GM19455 (cell line): ENCODE results near the gene TMEM213.
"Not testable (repeated sequence)": the region's sequence is repeated elsewhere in the genome, so short reads cannot be mapped to it uniquely, and the experiment has no call there.

Experiments used
- ATAC-seq: cut with Tn5 transposase; IDR thresholded peaks from one replicate; pipeline ENCODE4 v1.9.1; 2021; ENCODE audit not compliant: unreplicated experiment

TMEM213 gene

DNA sequence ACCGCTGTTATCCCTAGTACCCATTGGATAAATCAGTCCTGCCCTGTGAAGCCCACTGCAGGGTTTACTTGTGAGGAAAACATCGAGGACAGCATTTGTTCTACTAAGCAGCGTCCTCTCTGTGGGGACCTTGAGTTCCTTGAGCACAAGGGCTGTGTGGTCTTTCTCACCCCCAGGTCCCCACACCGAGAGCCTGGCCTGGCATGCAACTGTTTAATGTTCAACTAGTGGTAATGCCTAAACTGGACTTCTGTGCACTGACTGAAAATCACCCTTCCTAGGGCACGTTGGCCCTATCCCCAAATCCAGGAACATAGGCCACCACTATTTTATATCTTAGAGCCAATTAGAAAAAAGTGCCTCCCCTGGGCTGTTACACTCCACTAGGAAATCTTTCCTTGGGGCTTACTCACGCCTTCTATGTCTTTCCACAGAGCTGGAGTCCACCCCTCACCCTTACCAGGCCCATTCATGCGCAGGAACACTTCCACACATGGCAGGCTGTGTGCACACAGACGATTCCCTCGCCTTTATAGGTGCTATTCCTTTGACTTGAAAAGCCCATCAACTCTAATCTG, 1.7 kb upstream of the TMEM213 start:
- ATAC-seq: no peak

DNA sequence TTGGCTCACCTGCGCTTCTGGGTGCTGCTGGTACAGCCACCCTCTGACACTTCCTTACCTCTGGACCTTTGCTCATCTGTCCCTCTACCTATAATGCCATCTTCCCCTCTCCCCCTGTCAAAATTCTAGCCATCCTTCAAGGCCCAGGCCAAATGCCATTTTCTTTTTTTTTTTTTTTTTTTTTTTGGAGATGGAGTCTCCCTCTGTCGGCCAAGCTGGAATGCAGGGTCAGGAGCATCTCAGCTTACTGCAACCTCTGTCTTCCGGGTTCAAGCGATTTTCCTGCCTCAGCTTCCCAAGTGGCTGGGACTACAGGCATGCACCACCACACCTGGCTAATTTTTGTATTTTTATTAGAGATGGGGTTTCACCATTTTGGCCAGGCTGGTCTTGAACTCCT, 748 bp upstream of the TMEM213 start:
- ATAC-seq: not testable (repeated sequence)

DNA sequence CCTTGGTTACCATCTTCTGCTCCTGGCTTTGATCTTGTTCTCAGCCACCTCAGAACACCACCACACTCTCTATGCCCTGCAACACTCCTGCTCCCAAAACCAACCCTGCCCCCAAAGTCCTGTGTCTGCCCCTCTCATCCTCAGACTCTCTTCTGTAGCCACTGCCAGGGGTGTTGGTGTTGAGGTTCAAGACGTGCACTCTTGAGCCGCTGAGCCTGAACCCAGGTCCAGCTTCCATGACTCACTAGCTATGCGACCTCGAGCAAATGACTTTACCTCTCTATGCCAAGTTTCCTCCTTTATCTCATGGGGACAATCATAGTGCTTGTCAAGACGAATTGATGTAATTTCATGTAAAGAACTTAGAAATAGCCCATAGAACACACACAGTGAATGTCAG, 1.0 kb downstream of the TMEM213 start:
- ATAC-seq: no peak

DNA sequence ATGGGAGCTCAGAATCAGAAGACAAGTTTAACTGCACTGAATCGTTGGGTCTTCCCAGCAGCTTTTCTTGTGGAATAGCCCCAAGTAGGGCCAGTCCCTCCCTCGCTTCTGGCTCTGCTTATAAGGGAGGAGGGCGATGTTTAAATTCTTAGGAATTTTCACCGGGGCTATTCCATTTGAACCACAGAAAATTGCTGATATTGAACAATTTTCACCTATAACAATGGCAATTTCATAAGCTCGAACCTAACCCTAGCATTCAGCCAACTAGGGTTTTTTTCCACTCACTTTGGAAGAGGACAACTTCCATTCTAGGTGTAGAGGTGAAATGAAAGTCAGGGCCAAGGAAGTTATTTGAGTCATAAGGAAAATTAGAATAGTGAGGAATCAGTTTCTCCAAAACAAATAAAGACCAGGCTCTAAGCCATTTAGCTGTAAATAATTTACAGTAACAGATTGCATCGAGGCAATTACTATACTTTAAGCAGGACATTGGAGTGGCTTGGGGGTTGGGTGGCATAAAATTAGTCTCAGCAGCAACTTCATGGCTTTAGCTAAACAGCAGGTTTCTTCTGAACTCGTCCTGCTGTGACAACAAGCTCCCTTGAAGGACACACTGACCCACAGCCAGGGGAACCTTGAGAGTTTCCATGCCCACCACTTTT, 1.7 kb downstream of the TMEM213 start:
- no peak for ATAC-seq

DNA sequence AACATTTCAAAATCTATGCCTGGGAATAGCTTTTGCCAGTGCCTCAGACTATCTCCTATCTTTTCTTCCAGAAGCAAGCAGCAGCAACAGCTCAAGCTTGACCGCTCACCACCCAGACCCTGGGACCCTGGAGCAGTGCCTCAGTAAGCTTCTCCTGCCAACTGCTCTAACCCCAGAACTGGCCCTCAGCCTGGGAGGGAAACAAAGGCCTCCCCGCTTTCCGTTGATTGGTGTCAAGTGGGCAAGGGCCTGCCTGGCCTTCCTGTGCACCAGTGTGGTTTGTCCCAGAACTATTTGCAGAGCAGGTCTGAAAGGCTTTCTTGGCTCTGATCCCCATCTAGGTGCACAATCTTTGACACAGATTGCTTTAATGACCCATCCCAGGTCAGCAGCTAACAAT, 3.5 kb downstream of the TMEM213 start:
- no peak for ATAC-seq

DNA sequence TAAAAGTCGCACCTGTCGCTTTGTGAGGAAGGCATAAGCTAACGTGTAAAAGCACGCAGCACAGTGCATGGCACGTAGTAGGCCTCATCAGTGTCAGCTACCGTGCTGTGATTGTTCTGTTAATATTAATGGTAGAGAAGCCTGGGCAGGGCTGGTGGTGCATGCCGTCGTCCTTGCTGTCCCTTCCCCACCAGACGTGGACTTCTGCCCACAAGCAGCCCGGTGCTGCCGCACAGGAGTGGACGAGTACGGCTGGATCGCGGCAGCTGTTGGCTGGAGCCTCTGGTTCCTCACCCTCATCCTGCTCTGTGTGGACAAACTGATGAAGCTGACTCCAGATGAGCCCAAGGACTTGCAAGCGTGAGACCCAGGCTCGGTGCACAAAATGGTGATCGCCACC, 4.9 kb downstream of the TMEM213 start:
- ATAC-seq: no peak

DNA sequence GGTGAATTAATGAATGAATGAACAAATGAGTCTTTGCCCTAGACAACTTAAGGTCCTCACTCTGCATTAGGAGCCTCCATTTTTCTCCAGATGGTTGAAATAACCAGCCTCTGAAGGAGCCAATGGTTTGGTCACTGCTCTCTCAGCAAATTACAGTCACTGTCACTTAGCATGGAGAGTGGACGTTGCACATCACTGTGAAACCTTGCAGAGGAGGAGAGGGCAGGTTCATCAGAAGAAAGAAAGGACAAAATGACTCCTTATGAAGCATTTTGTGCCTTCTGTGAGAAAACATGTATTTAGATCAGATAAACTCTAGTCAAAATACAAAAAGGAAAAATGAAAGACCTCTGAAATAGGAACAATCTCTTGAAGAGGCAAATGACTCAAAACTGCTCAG, 6.8 kb downstream of the TMEM213 start:
- no peak for ATAC-seq

DNA sequence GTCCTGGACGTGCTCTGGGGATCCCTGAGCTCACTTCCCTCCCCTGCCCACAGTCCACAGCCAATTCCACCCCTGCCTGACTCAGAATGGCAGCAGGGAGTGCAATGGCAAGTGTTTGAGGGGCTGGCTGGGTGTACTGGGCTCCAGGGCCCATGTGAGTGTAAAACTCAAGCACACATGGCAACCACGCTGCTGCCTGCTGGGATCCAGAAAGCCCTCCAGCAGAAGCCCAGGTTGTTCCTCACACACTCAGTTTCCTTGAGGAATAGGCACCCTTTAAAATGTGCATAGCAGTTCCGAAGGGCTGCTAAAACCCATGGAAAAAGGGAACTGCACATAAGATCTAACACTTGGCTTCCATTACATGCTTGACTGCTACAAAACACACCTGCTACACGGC, 11.6 kb downstream of the TMEM213 start:
- ATAC-seq: no peak

DNA sequence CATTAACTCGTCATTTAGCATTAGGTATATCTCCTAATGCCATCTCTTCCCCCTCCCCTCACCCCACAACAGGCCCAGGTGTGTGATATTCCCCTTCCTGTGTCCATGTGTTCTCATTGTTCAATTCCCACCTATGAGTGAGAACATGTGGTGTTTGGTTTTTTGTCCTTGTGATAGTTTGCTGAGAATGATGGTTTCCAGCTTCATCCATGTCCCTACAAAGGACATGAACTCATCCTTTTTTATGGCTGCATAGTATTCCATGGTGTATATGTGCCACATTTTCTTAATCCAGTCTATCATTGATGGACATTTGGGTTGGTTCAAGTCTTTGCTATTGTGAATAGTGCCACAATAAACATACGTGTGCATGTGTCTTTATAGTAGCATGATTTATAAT, 13.5 kb downstream of the TMEM213 start:
- not testable (repeated sequence) for ATAC-seq

DNA sequence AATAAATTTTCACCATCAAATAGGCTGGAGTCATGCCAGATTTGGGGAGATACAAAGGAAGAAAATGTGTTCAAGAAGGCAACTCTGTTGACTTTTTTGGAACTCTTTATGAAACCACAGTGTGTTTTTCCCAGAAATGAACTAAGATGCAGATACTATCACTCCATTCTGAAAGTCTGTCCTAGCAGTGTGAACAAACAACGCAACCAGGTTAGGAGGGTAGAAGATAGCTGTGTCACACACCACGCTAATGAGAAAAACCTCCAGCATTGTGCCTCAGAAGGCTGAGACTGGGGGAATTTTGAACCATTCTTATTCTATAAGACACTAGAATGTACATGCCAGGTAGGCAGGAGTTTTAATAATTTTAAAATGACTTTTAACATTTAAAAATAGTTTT, 16.2 kb downstream of the TMEM213 start:
- ATAC-seq: no peak

DNA sequence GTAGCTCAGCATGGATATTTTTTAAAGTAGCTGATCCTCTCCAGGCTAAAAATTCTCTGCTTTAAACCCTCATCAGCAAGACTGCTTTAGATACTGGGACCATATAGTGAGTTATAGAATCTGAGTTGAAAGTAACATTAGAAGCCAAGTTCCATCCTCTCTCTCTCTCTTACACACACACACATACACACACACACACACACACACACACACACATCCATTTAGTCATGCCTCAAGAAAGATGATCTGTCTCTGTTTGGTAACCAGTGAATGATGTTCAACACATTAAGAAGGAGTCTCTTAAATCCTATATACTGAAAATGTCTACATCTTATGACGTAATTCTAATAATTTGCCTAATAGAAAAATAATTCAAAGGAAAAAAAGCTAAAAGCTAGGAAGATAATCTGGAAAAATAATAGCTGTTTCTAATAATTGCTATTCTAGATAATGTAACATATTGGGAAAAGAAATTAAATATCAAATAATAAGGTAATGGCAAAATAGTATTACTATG, 17.1 kb downstream of the TMEM213 start:
- no peak for ATAC-seq

DNA sequence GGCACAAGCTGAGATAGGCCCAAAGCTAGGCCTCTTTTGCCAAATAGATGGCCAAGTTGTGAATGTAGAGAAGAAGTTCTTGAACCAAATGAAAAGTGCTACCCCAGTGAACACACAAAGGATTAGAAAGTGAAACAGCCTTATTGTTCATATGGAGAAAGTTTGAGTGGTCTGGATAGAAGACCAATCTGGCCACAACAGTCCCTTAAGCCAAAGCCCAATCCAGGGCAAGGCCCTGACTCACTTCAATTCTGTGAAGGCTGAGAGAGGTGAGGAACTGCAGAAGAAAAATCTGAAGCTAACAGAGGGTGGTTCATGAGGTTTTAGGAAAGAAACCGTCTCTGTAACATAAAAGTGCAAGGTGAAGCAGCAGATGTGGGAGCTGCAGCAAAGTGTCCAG, 18.9 kb downstream of the TMEM213 start:
- no peak for ATAC-seq

DNA sequence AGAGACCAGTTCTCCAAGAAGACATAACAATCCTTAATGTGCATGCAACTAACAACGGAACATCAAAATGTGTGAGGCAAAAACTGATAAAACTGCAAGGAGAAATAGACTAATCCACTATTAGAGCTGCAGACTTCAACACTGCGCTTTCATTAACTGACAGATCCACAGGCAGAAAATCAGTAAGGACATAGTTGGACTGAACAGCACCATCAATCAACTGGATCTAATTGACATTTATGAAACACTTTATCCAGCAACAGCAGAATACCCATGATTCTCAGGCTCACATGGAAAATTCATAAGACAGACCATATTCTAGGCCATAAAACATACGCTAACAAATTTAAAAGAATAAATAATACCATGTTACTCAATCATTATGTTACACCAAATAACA, 21.8 kb downstream of the TMEM213 start:
- ATAC-seq: no peak

DNA sequence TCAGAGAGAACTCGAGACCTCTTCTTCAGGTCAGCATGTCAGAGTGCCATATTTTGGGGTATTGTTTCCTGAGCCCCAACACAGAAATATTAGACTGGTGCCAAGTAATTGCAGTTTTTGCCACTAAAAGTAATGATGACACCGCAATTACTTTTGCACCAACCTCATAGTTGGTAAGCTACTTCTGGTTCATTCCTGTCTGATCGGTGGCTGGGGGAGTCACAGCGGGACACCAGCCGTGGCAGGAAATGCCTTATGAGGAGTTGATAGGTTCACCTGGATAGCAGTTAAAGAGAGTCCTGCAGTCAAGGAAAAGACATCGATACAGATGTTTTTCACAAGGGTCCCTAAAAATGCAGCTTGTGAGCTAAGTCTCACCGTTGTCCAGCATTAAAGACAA, 24.1 kb downstream of the TMEM213 start:
- no peak for ATAC-seq

DNA sequence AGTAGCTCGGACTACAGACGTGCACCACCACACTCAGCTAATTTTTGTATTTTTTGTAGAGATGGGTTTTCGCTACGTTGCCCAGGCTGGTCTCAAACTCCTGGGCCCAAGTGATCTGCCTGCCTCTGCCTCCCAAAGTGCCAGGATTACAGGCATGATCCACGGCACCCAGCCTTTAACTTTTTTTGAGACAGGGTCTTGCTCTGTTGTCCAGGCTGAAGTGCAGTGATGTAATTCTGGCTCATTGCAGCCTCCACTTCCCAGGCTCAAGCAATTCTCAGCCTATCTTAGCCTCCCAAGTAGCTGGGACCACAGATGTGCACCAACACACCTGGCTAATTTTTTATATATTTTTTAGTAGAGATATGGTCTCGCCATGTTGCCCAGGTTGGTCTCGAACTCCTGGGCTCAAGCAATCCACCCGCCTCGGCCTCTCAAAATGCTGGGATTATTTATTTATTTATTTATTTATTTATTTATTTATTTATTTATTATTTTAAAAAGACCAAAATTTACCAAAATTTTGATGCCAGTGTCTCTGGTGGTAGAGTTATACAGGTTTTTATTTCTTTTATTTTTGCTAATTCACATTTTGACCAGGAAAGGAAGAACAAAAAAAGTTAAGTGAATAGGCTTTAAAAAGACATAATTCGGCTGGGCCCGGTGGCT, 25.2 kb downstream of the TMEM213 start:
- no peak for ATAC-seq

DNA sequence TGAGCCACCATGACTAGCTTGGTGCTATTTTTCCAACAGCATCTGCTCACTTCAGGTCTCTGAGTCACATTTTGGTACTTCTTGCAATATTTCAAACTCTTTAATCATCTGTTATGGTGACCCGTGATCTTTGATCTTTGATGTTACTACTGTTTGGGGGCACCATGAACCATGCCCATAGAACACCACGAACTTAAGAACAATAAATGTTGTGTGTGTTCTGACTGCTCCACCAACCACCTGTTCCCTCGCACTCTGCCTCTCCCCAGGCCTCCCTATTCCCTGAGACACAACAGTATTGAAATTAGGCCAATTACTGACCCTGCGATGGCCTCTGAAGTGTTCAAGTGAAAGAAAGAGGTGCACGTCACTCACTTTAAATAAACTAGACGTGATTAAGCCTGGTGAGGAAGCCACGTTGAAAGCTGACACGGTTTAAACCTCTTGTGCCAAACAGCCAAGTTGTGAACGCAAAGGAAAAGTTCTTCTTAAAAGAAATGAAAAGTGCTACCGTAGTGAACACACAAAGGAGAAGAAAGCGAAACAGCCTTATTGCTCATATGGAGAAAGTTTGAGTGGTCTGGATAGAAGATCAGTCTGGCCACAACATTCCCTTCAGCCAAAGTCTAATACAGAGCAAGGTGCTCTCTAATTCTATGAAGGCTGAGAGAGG, 27.4 kb downstream of the TMEM213 start:
- ATAC-seq: no peak

DNA sequence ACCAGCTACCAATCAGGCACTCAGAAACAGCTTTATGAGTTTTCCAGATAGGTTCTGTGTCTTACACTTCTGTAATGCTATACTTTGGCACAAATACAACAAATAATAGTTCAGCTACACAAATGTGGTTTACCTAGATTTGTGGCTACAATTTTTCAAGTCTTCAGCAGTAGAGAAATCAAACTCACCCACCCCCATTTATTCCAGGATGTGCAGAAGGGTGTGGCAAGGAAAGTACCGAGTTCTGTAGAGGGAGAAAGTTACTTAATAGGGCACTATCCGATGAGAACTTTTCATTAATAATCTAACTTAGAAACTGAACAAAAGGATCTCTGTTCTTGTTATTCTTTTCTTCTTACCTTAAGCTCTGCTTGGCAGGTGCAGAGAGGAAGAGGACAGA, 30.5 kb downstream of the TMEM213 start:
- no peak for ATAC-seq

DNA sequence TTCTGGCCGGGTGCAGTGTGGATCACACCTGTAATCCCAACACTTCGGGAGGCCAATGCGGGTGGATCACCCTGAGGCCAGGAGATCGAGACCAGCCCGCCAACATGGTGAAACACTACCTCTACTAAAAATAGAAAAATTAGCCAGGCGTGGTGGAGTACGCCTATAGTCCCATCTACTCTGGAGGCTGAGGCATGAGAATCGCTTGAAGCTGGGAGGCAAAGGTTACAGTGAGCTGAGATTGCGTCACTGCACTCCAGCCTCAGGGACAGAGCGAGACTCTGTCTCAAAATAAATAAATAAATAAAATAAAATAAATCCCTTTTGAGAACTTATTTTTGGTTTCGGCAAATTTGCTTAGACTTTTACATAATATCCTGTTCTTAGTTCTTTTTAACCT, 31.5 kb downstream of the TMEM213 start:
- ATAC-seq: no peak

DNA sequence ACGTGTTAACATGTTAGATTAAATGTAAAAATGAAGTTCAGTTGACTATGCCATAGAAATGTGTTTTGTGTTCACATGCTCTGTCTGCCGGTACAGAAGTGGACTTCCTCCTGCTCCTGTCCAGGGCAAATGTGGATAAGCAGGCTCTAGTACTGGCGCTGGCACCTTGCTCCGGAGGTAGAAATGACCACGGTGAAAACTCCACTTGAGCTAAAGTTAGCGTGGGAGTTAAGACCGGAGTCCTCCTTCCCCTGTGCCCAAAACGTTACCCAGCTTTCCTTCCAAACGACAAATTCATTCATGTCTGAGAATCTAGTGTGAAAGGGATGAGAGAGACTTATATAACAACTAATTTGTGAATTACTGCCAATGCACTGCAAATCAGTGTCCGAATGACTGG, 35.2 kb downstream of the TMEM213 start:
- ATAC-seq: no peak

DNA sequence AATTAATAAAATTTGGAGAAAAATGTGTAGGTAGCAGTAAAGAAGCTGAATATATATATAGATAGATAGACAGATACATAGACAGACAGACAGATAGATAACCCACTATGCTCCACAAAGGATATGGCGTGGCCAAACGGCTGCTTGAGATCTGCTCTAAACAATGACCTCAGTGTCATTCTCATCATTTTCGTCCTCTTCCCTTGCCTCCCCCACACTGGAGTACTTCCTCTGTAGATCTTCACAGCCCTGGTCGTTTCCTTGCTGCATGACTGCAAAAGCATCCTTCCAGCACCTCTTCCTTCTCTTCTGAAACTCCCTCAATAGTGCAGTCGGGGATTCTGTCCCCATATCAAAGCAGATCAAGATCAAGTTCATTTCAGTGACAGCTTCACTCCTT, 35.8 kb downstream of the TMEM213 start:
- no peak for ATAC-seq

DNA sequence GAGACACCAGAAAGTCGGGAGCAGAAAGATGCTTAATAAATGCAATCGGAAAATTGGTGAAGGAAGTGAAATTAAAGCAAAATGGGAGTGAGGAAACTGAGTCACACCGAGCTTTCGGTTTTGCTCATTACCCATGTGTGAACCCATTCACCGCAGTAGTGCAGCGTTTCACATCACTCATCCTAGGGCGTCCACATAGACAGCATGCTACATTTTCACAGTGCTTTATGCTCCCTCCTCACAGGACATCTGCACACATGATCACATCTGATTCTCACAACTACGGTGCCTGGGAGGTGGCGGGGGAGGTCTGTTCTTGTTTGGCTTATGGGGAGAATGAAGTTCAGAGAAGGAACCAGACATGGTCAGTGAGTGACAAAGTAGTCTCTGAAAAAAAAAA, 36.8 kb downstream of the TMEM213 start:
- no peak for ATAC-seq

DNA sequence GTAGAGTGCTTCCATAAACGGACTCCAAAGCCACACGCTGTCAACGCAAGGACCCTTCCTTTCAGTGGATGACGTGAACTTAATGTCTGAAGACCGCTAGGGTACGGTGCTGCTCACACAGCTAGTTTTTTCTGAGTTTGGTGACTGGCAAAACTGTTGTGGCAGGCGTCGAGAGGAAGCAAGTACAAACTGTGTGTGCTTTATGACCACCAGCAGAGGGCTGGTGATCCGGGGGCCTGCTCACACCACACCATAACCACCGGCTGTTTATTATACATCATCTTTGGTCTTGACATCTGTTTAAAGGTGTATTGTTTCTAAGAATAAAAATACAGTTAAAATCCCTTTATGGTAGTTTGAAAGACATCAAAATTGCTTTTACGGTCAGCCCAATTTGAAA, 37.3 kb downstream of the TMEM213 start:
- ATAC-seq: no peak
